ENCODE results near the gene BPIFB1. TPM values are rescaled to one million over a fixed set of nuclear protein-coding genes. Genes with fewer than 3 reads are reported as not detected.

Gene BPIFB1
- total and polyA plus RNA-seq, 3 donors from 2014 or later, result 1.6 to 5.8 (median 5.5) TPM

GRCh38 chr20:33317424-33318095 is 34.5 kb downstream of the BPIFB1 start:
- H3K9me3 ChIP-seq, result no peaks in the 10 kb centered on the region
- H3K36me3 ChIP-seq (ENCODE audit: low read depth, missing control alignments), result no peaks in the 10 kb centered on the region
- H3K27ac ChIP-seq, result no peak overlapping the region
- no peak for DNase-seq
- H3K27me3 ChIP-seq, result no peaks in the 10 kb centered on the region
- H3K4me3 ChIP-seq, result no peak overlapping the region
- no peaks in the 10 kb centered on the region for H3K4me1 ChIP-seq
- 90 to 96% methylated on average over 14 of the region's 14 CpGs for WGBS, 2 donors
- no peak for TF ChIP-seq CTCF (IDR thresholded peaks at IDR 0.05)
- no peak for TF ChIP-seq POLR2A (IDR thresholded peaks at IDR 0.05)
- intact Hi-C loops (cut with DNase I; ENCODE audit: low total_unique reads), result no loop called here

GRCh38 chr20:33318096-33318429 is 35.0 kb downstream of the BPIFB1 start:
- no peaks in the 10 kb centered on the region for H3K4me1 ChIP-seq
- H3K27me3 ChIP-seq, result no peaks in the 10 kb centered on the region
- intact Hi-C loops (cut with DNase I; ENCODE audit: low total_unique reads), result no loop called here
- no peak overlapping the region for H3K27ac ChIP-seq
- WGBS, 2 donors, result 54 to 67% methylated on average over 5 of the region's 5 CpGs
- no peaks in the 10 kb centered on the region for H3K9me3 ChIP-seq
- DNase-seq, result no peak
- no peaks in the 10 kb centered on the region for H3K36me3 ChIP-seq (ENCODE audit: low read depth, missing control alignments)
- H3K4me3 ChIP-seq, result no peak overlapping the region
- TF ChIP-seq CTCF (IDR thresholded peaks at IDR 0.05), result no peak
- no peak for TF ChIP-seq POLR2A (IDR thresholded peaks at IDR 0.05)

DNA sequence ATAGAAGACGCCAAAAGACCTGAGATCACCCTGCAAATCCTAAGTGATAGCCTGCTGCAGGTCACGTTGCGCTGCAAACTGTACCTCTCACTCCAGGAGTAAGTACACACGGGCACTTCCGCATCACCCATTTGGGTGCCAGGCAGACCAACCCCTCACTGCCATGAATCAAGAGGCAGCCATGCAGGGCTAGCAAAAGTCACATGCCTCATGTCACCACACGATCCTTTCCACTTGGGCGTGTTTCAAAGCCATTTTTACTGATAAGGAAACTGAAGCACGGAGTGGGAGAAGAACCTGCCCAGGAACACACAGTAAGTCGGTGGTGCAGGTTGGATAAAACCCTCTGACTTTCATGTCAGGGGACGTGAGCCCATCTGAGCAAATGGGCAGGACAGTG is 37.0 kb downstream of the BPIFB1 start:
- 89% methylated on average over 10 of the region's 10 CpGs for WGBS, 2 donors
- Histone ChIP-seq H3K9me3 (no peaks in the 10 kb centered on the region), H3K27me3 (no peaks in the 10 kb centered on the region), H3K4me1 (no peaks in the 10 kb centered on the region), H3K36me3 (ENCODE audit: low read depth, missing control alignments) (no peaks in the 10 kb centered on the region), H3K4me3 (no peak overlapping the region), H3K27ac (no peak overlapping the region)
- DNase-seq, result no peak
- no peak for TF ChIP-seq CTCF (IDR thresholded peaks at IDR 0.05)
- TF ChIP-seq POLR2A (IDR thresholded peaks at IDR 0.05), result no peak
- intact Hi-C loops (cut with DNase I; ENCODE audit: low total_unique reads), result no loop called here

- Histone ChIP-seq H3K36me3 (ENCODE audit: low read depth, missing control alignments) (no peaks in the 10 kb centered on the region), H3K27ac (no peak overlapping the region), H3K9me3 (no peaks in the 10 kb centered on the region), H3K4me3 (no peak overlapping the region), H3K4me1 (no peaks in the 10 kb centered on the region), H3K27me3 (no peaks in the 10 kb centered on the region)
- TF ChIP-seq POLR2A (IDR thresholded peaks at IDR 0.05), result no peak
- TF ChIP-seq CTCF (IDR thresholded peaks at IDR 0.05), result no peak
- WGBS, 2 donors, result 85 to 90% methylated on average over 3 of the region's 3 CpGs
- DNase-seq, result no peak
- intact Hi-C loops (cut with DNase I; ENCODE audit: low total_unique reads), result no loop called here
Measured at GRCh38 chr20:33322456-33322855, 39.4 kb downstream of the BPIFB1 start.

DNA sequence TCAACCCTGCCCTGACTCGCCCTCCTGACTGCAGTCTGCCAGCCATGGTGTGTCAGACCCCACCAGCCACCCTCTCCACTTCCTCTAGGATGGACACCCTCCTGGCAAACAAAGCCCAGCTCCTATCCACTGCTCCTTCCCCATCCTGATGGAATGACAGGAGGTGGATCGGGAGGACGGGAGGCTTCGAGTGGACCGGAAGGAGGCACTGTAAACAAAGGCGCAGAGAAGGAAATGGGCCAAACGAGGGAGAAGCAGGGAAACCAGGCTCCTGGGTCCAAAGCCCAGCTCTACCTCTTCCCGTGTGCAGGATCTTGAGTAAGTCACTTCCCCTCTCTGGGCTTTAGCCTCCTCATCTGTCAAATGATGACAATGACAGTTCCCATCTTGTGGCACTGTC is 40.2 kb downstream of the BPIFB1 start:
- Histone ChIP-seq H3K4me1 (no peaks in the 10 kb centered on the region), H3K4me3 (no peak overlapping the region), H3K36me3 (ENCODE audit: low read depth, missing control alignments) (no peaks in the 10 kb centered on the region), H3K27me3 (no peaks in the 10 kb centered on the region), H3K27ac (no peak overlapping the region), H3K9me3 (no peaks in the 10 kb centered on the region)
- intact Hi-C loops (cut with DNase I; ENCODE audit: low total_unique reads), result no loop called here
- 82 to 89% methylated on average over 8 of the region's 8 CpGs for WGBS, 2 donors
- no peak for DNase-seq
- TF ChIP-seq POLR2A (IDR thresholded peaks at IDR 0.05) (no peak), CTCF (IDR thresholded peaks at IDR 0.05) (no peak)

All from testis (tissue), 3 donors.